ENCODE measurements around the gene TOX4.

DNA sequence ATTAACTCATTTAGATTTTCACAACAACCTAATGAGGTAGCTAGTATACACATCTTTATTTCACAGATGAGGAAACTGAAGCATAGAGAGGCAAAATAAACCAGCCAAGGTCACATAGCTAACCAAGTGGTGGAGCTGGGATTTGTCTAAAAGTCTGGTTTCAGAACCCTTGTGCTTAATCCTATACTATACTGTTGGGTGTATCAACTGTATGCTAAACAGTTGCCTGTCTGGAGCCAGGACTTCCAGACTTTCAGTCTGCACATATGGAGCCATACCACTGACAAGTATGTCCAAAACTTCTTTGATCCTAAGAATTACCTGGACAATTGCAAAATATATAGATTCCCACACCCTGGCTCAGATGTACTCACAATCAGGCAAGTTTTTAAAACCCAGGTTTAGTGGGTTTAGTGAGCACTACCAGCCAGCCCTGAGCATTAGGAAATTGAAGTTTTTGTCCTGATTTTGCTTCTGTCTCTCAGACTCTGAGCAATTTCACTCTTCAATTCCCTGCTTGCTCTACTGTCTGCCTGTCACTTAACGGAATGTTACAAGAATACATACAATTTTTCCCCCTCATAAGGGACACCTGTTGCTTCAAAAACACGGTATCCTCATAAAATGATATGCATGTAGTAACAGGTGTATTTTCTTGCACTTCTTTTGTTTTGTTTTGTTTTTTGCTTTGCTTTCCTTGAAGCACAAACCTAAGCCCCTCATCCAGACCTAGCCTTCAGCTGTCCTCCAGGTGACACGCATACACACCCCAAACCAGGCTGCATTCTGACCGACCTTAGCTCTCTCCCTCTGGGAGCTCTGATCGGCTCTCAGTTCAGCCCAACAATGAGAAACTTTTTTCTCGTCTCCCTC is 58.8 kb downstream of the TOX4 start:
- TF ChIP-seq, protein P1, sequence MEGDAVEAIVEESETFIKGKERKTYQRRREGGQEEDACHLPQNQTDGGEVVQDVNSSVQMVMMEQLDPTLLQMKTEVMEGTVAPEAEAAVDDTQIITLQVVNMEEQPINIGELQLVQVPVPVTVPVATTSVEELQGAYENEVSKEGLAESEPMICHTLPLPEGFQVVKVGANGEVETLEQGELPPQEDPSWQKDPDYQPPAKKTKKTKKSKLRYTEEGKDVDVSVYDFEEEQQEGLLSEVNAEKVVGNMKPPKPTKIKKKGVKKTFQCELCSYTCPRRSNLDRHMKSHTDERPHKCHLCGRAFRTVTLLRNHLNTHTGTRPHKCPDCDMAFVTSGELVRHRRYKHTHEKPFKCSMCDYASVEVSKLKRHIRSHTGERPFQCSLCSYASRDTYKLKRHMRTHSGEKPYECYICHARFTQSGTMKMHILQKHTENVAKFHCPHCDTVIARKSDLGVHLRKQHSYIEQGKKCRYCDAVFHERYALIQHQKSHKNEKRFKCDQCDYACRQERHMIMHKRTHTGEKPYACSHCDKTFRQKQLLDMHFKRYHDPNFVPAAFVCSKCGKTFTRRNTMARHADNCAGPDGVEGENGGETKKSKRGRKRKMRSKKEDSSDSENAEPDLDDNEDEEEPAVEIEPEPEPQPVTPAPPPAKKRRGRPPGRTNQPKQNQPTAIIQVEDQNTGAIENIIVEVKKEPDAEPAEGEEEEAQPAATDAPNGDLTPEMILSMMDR (IDR thresholded peaks at IDR 0.05; ENCODE audit: low read depth, low read length) = no peak
- no peak for TF ChIP-seq EZH2phosphoT487 (IDR thresholded peaks at IDR 0.05; ENCODE audit: low read depth)
